Prostate gland (tissue), 2 donors: Measurements from ENCODE around the gene ARHGAP44.

Experiments
- POLR2AphosphoS5 ChIP-seq: sonication (generic); formaldehyde crosslinking; IDR thresholded peaks from one replicate; pipeline ENCODE4 v1.6.1; 2017; ENCODE audit warnings: antibody characterized with exemption
- TF ChIP-seq, protein P1 (sequence below), 4 experiments: fragments of 200-600 bp in 2 of 4; fragments of 450-650 bp in 2 of 4; sonication (generic) in 2 of 4; IDR thresholded peaks; 1 replicate in 3 of 4; 2 replicates in 1 of 4; pipeline ENCODE4 v1.5.1; 2016 to 2019; ENCODE audit warnings: antibody characterized with exemption in 4 of 4, mild to moderate bottlenecking in 2 of 4, moderate library complexity in 2 of 4

DNA sequence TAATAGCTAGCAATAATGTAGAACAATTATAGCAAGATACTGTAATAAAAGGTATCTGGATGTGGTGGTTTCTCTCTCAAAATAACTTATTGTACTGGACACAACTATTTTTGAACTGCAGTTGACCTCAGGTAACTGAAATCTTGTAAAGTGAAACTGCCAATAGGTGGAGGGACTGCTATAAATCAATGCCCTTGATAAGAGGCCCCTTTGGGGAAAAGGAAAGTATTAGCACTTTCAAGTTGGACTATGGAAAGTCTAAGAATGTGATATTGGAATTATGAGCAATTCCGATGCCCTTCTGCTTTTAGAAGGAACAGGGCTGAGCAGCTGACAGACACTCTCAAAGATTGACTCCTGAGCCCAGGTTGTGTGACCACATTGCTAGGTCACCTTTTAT is 44.5 kb upstream of the ARHGAP44 start:
- TF ChIP-seq, protein P1, sequence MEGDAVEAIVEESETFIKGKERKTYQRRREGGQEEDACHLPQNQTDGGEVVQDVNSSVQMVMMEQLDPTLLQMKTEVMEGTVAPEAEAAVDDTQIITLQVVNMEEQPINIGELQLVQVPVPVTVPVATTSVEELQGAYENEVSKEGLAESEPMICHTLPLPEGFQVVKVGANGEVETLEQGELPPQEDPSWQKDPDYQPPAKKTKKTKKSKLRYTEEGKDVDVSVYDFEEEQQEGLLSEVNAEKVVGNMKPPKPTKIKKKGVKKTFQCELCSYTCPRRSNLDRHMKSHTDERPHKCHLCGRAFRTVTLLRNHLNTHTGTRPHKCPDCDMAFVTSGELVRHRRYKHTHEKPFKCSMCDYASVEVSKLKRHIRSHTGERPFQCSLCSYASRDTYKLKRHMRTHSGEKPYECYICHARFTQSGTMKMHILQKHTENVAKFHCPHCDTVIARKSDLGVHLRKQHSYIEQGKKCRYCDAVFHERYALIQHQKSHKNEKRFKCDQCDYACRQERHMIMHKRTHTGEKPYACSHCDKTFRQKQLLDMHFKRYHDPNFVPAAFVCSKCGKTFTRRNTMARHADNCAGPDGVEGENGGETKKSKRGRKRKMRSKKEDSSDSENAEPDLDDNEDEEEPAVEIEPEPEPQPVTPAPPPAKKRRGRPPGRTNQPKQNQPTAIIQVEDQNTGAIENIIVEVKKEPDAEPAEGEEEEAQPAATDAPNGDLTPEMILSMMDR (IDR thresholded peaks at IDR 0.05) = no peak
- TF ChIP-seq POLR2AphosphoS5 = no peak
